A549 (cell line): ENCODE results near the gene TSPYL4. TPM values are rescaled to one million over a fixed set of nuclear protein-coding genes. Genes with fewer than 3 reads are reported as not detected.

Source experiments
- ATAC-seq, 2 experiments: fragments of 200-7000 bp in 1 of 2; fragments of >200 bp in 1 of 2; cut with Nextera tagmentation in 1 of 2; cut with Tn5 transposase in 1 of 2; 3 replicates each; pipeline versions ENCODE4 v1.8.0 to v1.9.1; 2018 to 2020; ENCODE audit warnings: mild to moderate bottlenecking in 1 of 2, moderate library complexity in 1 of 2
- CTCF ChIA-PET: fragments of 300-600 bp; sonication (Branson Sonifier 250); formaldehyde crosslinking; extraction: SDS; loops from one replicate; lab custom pipeline; 2021; ENCODE audit warnings: antibody characterized with exemption, inconsistent platforms; lab: Yijun Ruan, JAX
- POLR2A ChIA-PET: fragments of 350-600 bp; formaldehyde crosslinking; extraction: SDS; loops from one replicate; lab custom pipeline; 2021; ENCODE audit warnings: antibody characterized with exemption, inconsistent platforms; lab: Yijun Ruan, JAX
- DNase-seq, 2 experiments: peaks; one replicate each; pipeline versions ENCODE4 v3.0.0 to v3.0.0-alpha.2; 2011 to 2016; ENCODE audit warnings: low read depth in 1 of 2, low spot score in 1 of 2
- FAIRE-seq: peaks from 2 replicates; lab custom pipeline; 2011; peaks lifted over from hg19 to GRCh38; lab: Jason Lieb, UNC
- H3K27ac ChIP-seq, 2 experiments: fragments of >200 bp; sonication (Bioruptor Twin); formaldehyde crosslinking; 3 replicates each; pipeline ENCODE4 v1.5.1; 2016 to 2017
- H3K4me1 ChIP-seq: fragments of >200 bp; sonication (Bioruptor Twin); formaldehyde crosslinking; 3 replicates; pipeline ENCODE4 v1.6.1; 2016
- H3K4me2 ChIP-seq: fragments of >200 bp; sonication (Bioruptor Twin); formaldehyde crosslinking; 3 replicates; pipeline ENCODE4 v1.6.1; 2016
- H3K4me3 ChIP-seq: fragments of >200 bp; sonication (Bioruptor Twin); formaldehyde crosslinking; 3 replicates; pipeline ENCODE4 v1.5.1; 2016
- H3K9me3 ChIP-seq: fragments of >200 bp; sonication (Bioruptor Twin); formaldehyde crosslinking; 3 replicates; pipeline ENCODE4 v1.6.1; 2016
- BCL3 ChIP-seq: fragments of >200 bp; sonication (Bioruptor Twin); formaldehyde crosslinking; IDR thresholded peaks from 3 replicates; pipeline ENCODE4 v1.6.1; 2016
- CBX2 ChIP-seq: fragments of 200-600 bp; sonication (generic); IDR thresholded peaks from 2 replicates; pipeline ENCODE4 v1.6.1; 2016; ENCODE audit warnings: low read depth, mild to moderate bottlenecking, borderline replicate concordance
- CHD4 ChIP-seq: fragments of 200-600 bp; sonication (generic); IDR thresholded peaks from 2 replicates; pipeline ENCODE4 v1.6.1; 2016; ENCODE audit warnings: antibody characterized with exemption, mild to moderate bottlenecking, borderline replicate concordance
- CTCF ChIP-seq: fragments of >200 bp; sonication (Bioruptor Twin); formaldehyde crosslinking; IDR thresholded peaks from 3 replicates; pipeline ENCODE4 v1.5.1; 2016
- EP300 ChIP-seq, 2 experiments: fragments of >200 bp; sonication (Bioruptor Twin); formaldehyde crosslinking; IDR thresholded peaks; 2 replicates in 1 of 2; 3 replicates in 1 of 2; pipeline ENCODE4 v1.6.1; 2016 to 2017
- FOSL2 ChIP-seq, 2 experiments: fragments of 450-650 bp in 1 of 2; fragments of >200 bp in 1 of 2; sonication (Bioruptor Twin) in 1 of 2; formaldehyde crosslinking; IDR thresholded peaks; 2 replicates each; pipeline versions ENCODE4 v1.5.0 to v1.6.1; 2016 to 2020; ENCODE audit warnings: mild to moderate bottlenecking in 1 of 2, moderate library complexity in 1 of 2
- GATA3 ChIP-seq: IDR thresholded peaks from 2 replicates; pipeline ENCODE4 v1.6.1; 2012; ENCODE audit warnings: borderline replicate concordance
- HDAC2 ChIP-seq: fragments of 200-600 bp; sonication (generic); IDR thresholded peaks from 2 replicates; pipeline ENCODE4 v1.6.1; 2016
- HES2 ChIP-seq: fragments of >200 bp; sonication (Bioruptor Twin); formaldehyde crosslinking; IDR thresholded peaks from 2 replicates; pipeline ENCODE4 v1.6.1; 2016
- HOXA7 ChIP-seq: fragments of 250-450 bp; sonication (Bioruptor Pico); IDR thresholded peaks from 2 replicates; pipeline ENCODE4 v1.5.0; 2020; ENCODE audit warnings: mild to moderate bottlenecking, moderate library complexity
- HOXB13 ChIP-seq: fragments of 250-450 bp; sonication (Bioruptor Pico); IDR thresholded peaks from 2 replicates; pipeline ENCODE4 v1.5.0; 2020; ENCODE audit warnings: low read depth, mild to moderate bottlenecking, moderate library complexity
- HOXB5 ChIP-seq: fragments of 250-450 bp; sonication (Bioruptor Pico); IDR thresholded peaks from 2 replicates; pipeline ENCODE4 v1.5.0; 2020; ENCODE audit warnings: mild to moderate bottlenecking, moderate library complexity
- JUN ChIP-seq, 2 experiments: fragments of >200 bp; sonication (Bioruptor Twin); formaldehyde crosslinking; IDR thresholded peaks; 2 replicates in 1 of 2; 3 replicates in 1 of 2; pipeline ENCODE4 v1.6.1; 2016 to 2017
- KDM1A ChIP-seq: fragments of 200-600 bp; sonication (generic); IDR thresholded peaks from 2 replicates; pipeline ENCODE4 v1.6.1; 2016; ENCODE audit warnings: low read depth, mild to moderate bottlenecking
- MAFK ChIP-seq: fragments of 450-650 bp; IDR thresholded peaks from 2 replicates; pipeline ENCODE4 v1.6.1; 2014; ENCODE audit not compliant: partially characterized antibody
- MAX ChIP-seq: IDR thresholded peaks from 2 replicates; pipeline ENCODE4 v1.6.1; 2012
- NPAS2 ChIP-seq: fragments of 250-450 bp; sonication (Bioruptor Pico); IDR thresholded peaks from 2 replicates; pipeline ENCODE4 v1.8.0; 2022; ENCODE audit warnings: mild to moderate bottlenecking, moderate library complexity, borderline replicate concordance
- POLR2AphosphoS2 ChIP-seq: conservative IDR thresholded peaks from 2 replicates; pipeline ENCODE4 v1.6.1; 2012; ENCODE audit warnings: low read length, improper control_type of control experiment, inconsistent platforms
- REST ChIP-seq: fragments of 200-600 bp; sonication (generic); IDR thresholded peaks from 2 replicates; pipeline ENCODE4 v1.6.1; 2016; ENCODE audit warnings: antibody characterized with exemption, mild to moderate bottlenecking, moderate library complexity
- SMC3 ChIP-seq: fragments of >200 bp; sonication (Bioruptor Twin); formaldehyde crosslinking; IDR thresholded peaks from 3 replicates; pipeline ENCODE4 v1.6.1; 2018; ENCODE audit warnings: inconsistent platforms
- TFCP2L1 ChIP-seq: fragments of 250-450 bp; sonication (Bioruptor Pico); IDR thresholded peaks from 2 replicates; pipeline ENCODE4 v1.5.0; 2021; ENCODE audit warnings: mild to moderate bottlenecking
- TP53 ChIP-seq: fragments of 250-450 bp; sonication (Bioruptor Pico); IDR thresholded peaks from 2 replicates; pipeline ENCODE4 v1.5.0; 2021; ENCODE audit warnings: mild to moderate bottlenecking, moderate library complexity
- USF2 ChIP-seq: fragments of 450-650 bp; IDR thresholded peaks from 2 replicates; pipeline ENCODE4 v1.6.1; 2014; ENCODE audit warnings: antibody characterized with exemption
- ZNF302 ChIP-seq: fragments of 250-450 bp; sonication (Bioruptor Pico); IDR thresholded peaks from 2 replicates; pipeline ENCODE4 v1.9.0; 2021; ENCODE audit warnings: inconsistent platforms, mild to moderate bottlenecking, moderate library complexity
- ZSCAN20 ChIP-seq: fragments of 250-450 bp; sonication (Bioruptor Pico); IDR thresholded peaks from 2 replicates; pipeline ENCODE4 v1.8.0; 2022; ENCODE audit warnings: mild to moderate bottlenecking, moderate library complexity
- WGBS: methylation state at CpG from one replicate; pipeline ENCODE4 v1.1.6; 2017; ENCODE audit errors: missing lambda C conversion rate; 5-methylcytosine and 5-hydroxymethylcytosine counted together
- polyA plus RNA-seq, 4 experiments: library from polyadenylated mRNA; depleted of rRNA in 3 of 4; stranded (reverse); fragments of >200 nt; fragmentation: RNase III in 1 of 4; extraction: RNeasy Plus Mini Kit Qiagen cat#74134 plus additional on column Dnase treatment in 1 of 4; gene quantifications; 2 replicates in 3 of 4; 3 replicates in 1 of 4; pipeline ENCODE4 v1.2.3, GENCODE V29; 2011 to 2017

TSPYL4 gene
- polyA plus RNA-seq, 2 of the 4 experiments (the other 2 are of a cell fraction), result 3.9 to 5.6 TPM

GRCh38 chr6:116263353-116263752 lies 9.5 kb upstream of the TSPYL4 start:
- H3K4me2 ChIP-seq, result no peak overlapping the region
- WGBS, result 79% methylated on average over 1 of the region's 1 CpG
- FAIRE-seq (no peak), ATAC-seq (no peak), DNase-seq (no peak)
- no peak overlapping the region for H3K4me3 ChIP-seq
- ChIA-PET POLR2A (no interaction called here), CTCF (interaction anchor here (0.6 kb wide), 1 partner anchor 47 kb away, joined by 3 read pairs; no protein-coding TSS in a partner anchor)
- TF ChIP-seq GATA3 (no peak), TP53 (CRISPR knock-in tag) (no peak)
- peaks cover 8% of the 10 kb centered on the region; the same call in 1 of the 3 replicates for H3K4me1 ChIP-seq
- H3K27ac ChIP-seq, result no peak overlapping the region
- H3K9me3 ChIP-seq, result no peaks in the 10 kb centered on the region

- Histone ChIP-seq H3K9me3 (no peaks in the 10 kb centered on the region), H3K4me1 (peaks cover 8% of the 10 kb centered on the region; the same call in 1 of the 3 replicates), H3K4me3 (no peak overlapping the region), H3K4me2 (no peak overlapping the region), H3K27ac (no peak overlapping the region)
- DNase-seq, result no peak
- CTCF ChIA-PET, result interaction anchor here (0.8 to 2.1 kb wide), 5 partner anchors 8 to 302 kb away, joined by 3 to 12 read pairs (median 3); no protein-coding TSS in a partner anchor
- TF ChIP-seq HOXB5 (CRISPR knock-in tag) (no peak), FOSL2 (IDR thresholded peaks at IDR 0.05) (no peak), FOSL2 (CRISPR knock-in tag; IDR thresholded peaks at IDR 0.05) (no peak), SMC3 (no peak), POLR2AphosphoS2 (no peak), MAFK (no peak)
- POLR2A ChIA-PET, result no interaction called here
- no peak for ATAC-seq
- 100% methylated on average over 3 of the region's 18 CpGs for WGBS
- FAIRE-seq, result no peak
These were observed 4.6 kb upstream of the TSPYL4 start for GRCh38 chr6:116258520-116258919.

- H3K9me3 ChIP-seq, result no peaks in the 10 kb centered on the region
These were observed 2.8 kb upstream of the TSPYL4 start for GRCh38 chr6:116256694-116257093.

More at GRCh38 chr6:116256694-116257093, 2.8 kb upstream of the TSPYL4 start:
- TF ChIP-seq USF2 (no peak), ZNF302 (CRISPR knock-in tag) (no peak), REST (no peak), MAX (no peak), JUN (IDR thresholded peaks at IDR 0.05) (no peak), HDAC2 (no peak), ZSCAN20 (CRISPR knock-in tag) (no peak), CHD4 (no peak), KDM1A (no peak), BCL3 (no peak), HES2 (no peak), TFCP2L1 (CRISPR knock-in tag) (no peak), EP300 (IDR thresholded peaks at IDR 0.05) (no peak), FOSL2 (IDR thresholded peaks at IDR 0.05) (no peak), FOSL2 (CRISPR knock-in tag; IDR thresholded peaks at IDR 0.05) (no peak), GATA3 (no peak), HOXB13 (CRISPR knock-in tag) (no peak), NPAS2 (CRISPR knock-in tag) (no peak), CTCF (no peak), HOXA7 (CRISPR knock-in tag) (no peak), CBX2 (no peak)
- ChIA-PET CTCF (no interaction called here), POLR2A (no interaction called here)
- ATAC-seq, result no peak
- H3K4me3 ChIP-seq, result no peak overlapping the region
- 14% methylated on average over 1 of the region's 1 CpG for WGBS
- no peak overlapping the region for H3K27ac ChIP-seq
- H3K4me1 ChIP-seq, result peaks cover 14% of the 10 kb centered on the region; the same call in 1 of the 3 replicates
- H3K4me2 ChIP-seq, result no peak overlapping the region
- FAIRE-seq, result no peak
- no peak for DNase-seq
